HG03442 (cell line): Measurements from ENCODE around the gene NNAT.

Experiments used
- ATAC-seq: cut with Tn5 transposase; IDR thresholded peaks from one replicate; pipeline ENCODE4 v1.9.1; 2021; ENCODE audit warnings: mild to moderate bottlenecking, moderate library complexity; ENCODE audit not compliant: unreplicated experiment

NNAT gene

DNA sequence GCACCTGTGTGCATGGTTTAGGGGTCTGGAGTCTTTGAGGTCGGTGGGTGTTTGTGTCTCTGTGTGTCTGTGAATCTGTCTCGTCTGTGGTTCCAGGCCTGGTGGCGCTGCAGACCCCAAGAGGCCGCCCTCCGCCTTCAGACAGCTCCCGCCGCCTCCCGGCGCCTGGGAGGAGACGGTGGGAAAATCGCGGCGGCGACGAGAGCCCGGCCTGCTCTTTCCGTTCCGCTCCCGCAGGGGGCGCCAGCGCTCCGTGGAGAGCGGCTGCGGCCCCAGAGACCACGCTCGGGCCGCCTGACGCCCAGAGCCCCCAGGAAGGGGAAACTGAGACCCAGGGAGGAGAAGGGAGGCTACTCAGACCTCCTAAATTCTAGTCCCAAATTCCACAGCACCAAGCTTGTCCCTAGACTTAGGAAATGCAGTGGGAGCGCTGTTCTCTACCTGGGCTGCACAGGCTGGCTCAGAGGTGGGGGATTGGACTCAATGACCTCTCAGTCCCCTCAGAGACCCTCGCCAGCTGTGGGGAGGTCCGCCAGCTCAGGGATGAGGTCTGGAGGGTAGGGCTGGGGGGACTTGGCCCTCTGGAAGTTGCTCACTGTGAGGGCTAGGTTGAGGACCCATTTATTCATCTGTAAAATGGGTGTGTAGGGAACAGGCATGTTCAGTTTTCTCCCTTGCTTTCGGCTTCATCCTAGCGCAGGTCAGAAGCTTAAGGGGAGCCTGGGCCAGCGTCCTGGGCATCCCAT lies 43.5 kb downstream of the NNAT start:
- ATAC-seq: no peak

DNA sequence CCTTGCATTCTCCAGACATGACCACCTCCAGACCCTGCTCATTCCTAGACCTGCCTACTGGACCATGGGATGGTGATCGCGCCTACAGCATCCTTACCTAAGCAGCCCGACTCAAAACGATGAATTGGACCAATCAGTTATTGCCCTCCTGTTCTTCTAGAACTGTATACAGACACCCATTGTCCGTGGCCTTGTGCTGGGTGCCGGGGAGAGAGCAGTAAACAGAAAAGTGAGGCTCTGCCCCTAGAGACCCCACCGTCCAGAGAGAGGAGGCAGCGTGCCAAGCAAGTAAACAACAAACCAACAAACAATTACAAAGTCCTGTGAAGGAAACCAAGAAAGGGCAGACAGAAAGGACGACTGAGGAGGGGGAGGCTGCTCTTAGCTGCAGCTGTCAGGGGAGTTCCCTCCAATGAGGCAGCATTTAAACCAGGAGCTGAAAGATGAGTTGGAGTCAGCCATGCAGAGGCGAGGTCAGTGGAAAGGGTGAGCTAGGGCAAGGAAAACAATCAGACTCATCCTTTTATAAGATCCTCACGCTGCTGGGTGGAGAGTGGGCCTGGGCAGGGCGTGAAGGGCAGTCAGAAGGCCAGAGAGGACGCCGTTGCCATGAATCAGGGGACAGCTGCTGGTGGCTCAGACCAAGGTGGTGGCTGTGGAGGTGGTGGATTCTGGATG lies 44.2 kb downstream of the NNAT start:
- ATAC-seq: no peak

DNA sequence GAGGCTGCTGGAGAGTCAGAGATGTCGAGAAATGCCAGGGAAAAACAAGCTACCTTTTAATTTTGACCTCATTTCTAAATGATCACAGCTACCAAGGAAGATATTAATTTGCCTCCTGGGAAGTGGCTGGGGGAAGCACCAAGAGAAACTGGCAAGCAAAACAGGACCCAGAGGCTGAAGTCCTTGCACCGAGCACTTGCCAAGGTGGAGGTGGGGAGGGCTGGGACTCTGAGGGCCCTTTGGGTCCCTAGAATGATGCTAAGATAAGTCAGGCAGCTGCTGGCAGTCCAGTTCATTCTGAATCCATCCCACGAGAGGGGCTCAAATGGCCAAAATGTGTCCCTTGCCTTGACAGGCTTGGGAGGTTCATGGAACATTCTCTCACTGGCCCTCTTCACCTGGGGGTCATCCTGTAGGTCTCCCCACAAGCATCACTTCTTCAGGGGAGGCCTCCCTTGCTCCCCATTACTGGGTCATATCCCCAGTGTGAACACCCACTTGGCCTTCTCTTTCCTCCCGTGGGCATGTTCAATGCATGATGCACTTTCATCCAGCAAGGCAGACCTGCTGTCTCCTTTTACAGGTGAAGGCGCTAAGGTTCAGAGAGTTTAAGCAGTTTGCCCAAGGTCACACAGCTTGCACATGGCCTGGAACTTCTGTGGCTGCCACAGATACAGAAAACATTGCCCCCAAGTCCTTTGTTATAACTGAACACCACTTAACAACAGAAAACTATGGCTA lies 45.7 kb downstream of the NNAT start:
- ATAC-seq: no peak

DNA sequence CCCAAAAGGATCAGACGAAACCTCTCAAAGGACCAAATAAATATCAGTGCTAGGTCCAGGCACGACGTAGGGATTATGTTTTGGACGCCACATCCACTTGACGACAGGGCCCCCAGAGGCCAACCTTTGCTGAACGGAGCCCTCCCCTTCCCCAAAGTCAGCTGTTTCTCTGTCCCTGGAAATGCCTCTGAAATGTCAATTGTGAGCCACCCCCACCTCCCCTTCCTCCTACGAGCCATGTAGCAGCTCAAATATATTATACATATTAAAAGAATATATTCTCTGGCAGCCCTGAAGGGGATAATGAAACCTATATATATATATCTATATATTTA lies 46.2 kb downstream of the NNAT start:
- no peak for ATAC-seq

DNA sequence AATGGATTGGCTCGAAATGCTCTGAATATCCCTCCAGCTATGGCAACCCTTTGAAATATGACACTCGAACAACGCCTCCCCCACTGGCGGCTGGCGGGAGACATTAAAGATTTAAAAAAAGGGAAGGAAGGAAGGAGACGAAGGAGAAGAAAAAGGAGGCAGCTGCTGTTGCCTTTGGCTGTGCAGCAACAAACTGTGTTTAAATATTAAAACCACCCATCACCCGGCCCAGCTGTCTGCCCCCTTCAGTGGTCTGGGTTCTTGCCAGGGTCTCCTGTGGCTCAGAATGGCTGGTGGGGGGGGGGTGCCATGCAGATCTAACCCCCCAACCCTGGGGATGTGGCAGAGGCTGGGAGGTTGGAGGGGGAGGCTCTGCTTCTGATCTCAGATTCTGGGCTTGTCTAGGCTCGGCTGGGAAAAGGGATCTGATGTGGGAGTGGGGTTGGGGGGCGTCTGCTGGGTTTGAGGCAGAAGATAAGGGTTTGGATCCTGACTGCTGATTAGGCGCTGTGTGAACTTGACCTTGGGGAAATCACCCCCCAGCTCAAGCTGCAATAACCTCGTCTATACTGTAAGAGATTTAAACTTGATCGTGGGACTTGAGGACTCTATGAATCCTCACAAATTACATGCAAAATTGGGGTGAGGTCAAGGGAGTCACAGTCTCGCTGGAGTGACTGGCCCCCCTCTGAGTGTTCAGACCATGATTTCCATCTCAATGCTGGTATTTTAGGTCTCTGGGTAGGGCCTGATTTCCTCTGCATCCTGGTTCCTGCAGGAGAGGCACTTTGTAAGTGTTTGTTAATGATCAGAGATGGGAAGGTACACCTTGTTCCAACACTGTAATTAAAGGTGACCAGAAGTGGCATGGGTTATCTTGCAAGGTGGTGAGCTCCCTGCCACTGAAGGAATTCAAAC lies 46.9 kb downstream of the NNAT start:
- no peak for ATAC-seq

DNA sequence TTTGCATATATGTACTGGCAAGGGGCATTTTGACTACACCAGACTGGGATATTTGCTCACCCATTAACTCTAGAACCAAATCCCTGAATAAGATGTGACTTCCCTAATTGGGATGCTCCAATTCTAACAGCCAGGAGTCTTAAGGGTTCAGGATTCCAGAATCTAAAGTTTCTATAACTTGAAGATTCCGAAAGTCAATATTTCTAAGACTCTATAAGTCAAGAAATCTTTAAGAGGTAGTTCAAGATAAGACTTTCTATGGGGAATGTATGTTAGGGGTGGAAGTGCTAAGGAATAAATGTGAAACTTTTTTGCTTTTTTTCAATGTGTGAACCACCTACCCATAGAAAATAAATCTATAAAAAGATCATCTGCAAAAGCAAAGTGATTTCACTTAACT lies 49.4 kb downstream of the NNAT start:
- no peak for ATAC-seq

DNA sequence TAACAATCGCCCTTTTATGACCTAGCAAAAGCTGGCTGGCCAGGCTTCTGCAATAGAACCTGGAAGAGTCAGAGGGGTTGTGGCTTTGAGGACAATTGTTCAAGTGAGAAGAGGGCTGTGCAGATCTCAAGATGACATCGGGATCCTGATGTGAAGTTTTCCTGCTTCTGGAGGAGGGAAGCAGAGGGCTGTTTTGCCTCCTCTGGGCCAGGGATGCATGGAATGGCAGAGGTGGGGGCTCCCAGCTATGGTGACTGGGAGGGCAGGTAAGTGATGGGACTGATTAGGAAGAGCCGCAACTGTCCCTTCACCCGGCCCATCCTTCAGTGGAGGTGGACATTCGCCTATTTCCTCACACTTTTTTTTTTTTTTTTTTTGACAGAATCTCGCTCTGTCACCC lies 50.0 kb downstream of the NNAT start:
- ATAC-seq: no peak
